Immature natural killer cell (primary cell): ENCODE results near the gene TSPAN16. TPM values are rescaled to one million over a fixed set of nuclear protein-coding genes. Genes with fewer than 3 reads are reported as not detected.
"Not testable (repeated sequence)": the region's sequence is repeated elsewhere in the genome, so short reads cannot be mapped to it uniquely, and the experiment has no call there.

ENCODE experiments used
- DNase-seq, 3 donors: peaks; one replicate each; pipeline ENCODE4 v3.0.0; 2022; ENCODE audit warnings: mixed read lengths in 1 of 3
- H3K27ac Mint-ChIP-seq, 6 donors: one replicate each; pipeline ENCODE4 v1.8.0; 2020; ENCODE audit warnings: mixed read lengths in 6 of 6, mild to moderate bottlenecking in 5 of 6, inconsistent platforms in 4 of 6, moderate library complexity in 3 of 6
- H3K27me3 Mint-ChIP-seq, 3 donors: one replicate each; pipeline ENCODE4 v1.8.0; 2020 to 2021; ENCODE audit warnings: low read depth in 3 of 3, mild to moderate bottlenecking in 3 of 3, mixed read lengths in 3 of 3, moderate library complexity in 3 of 3, inconsistent platforms in 1 of 3
- H3K36me3 Mint-ChIP-seq, 3 donors: one replicate each; pipeline ENCODE4 v1.8.0; 2020; ENCODE audit warnings: mixed read lengths in 3 of 3, inconsistent platforms in 2 of 3, mild to moderate bottlenecking in 2 of 3
- H3K4me1 Mint-ChIP-seq, 2 donors: one replicate each; pipeline ENCODE4 v1.8.0; 2020; ENCODE audit warnings: inconsistent platforms in 2 of 2, mild to moderate bottlenecking in 2 of 2, mixed read lengths in 2 of 2, moderate library complexity in 1 of 2
- H3K4me3 Mint-ChIP-seq, 5 donors: one replicate each; pipeline ENCODE4 v1.8.0; 2020; ENCODE audit warnings: mild to moderate bottlenecking in 5 of 5, mixed read lengths in 5 of 5, inconsistent platforms in 3 of 5, moderate library complexity in 3 of 5
- H3K9me3 Mint-ChIP-seq, 6 donors: one replicate each; pipeline ENCODE4 v1.8.0; 2020; ENCODE audit warnings: mild to moderate bottlenecking in 6 of 6, mixed read lengths in 6 of 6, inconsistent platforms in 4 of 6, moderate library complexity in 3 of 6
- polyA plus RNA-seq, 3 donors: library from polyadenylated mRNA; unstranded; fragments of 300-500 nt; fragmentation: Illumina TruSeq; gene quantifications; one replicate each; pipeline ENCODE4 v1.2.3, GENCODE V29; 2021

Gene TSPAN16
- polyA plus RNA-seq, 3 donors from 2014 or later, result not detected

GRCh38 chr19:11347546-11348039, 51.6 kb downstream of the TSPAN16 start:
- Mint-ChIP-seq H3K27ac (peak overlapping the region; percentile 11 to 98 (median 92)), H3K4me1 (peaks cover 28% of the 10 kb centered on the region in 2 donors), H3K4me3 (peak overlapping the region; percentile 98 to 99 (median 98)), H3K27me3 (peaks cover 6 to 8% (median 6%) of the 10 kb centered on the region in 3 donors), H3K9me3 (peaks cover 0 to 6% (median 0%) of the 10 kb centered on the region in 6 donors), H3K36me3 (peaks cover 7 to 9% (median 9%) of the 10 kb centered on the region in 3 donors)
- no peak for DNase-seq

- no peak overlapping the region for H3K27ac Mint-ChIP-seq
- H3K4me3 Mint-ChIP-seq, result no peak overlapping the region
- peaks cover 0 to 6% (median 0%) of the 10 kb centered on the region in 6 donors for H3K9me3 Mint-ChIP-seq
- peaks cover 28 to 29% of the 10 kb centered on the region in 2 donors for H3K4me1 Mint-ChIP-seq
- H3K36me3 Mint-ChIP-seq, result peaks cover 7 to 9% (median 9%) of the 10 kb centered on the region in 3 donors
- peaks cover 6 to 8% (median 6%) of the 10 kb centered on the region in 3 donors for H3K27me3 Mint-ChIP-seq
- DNase-seq, result no peak
These were observed 53.2 kb downstream of the TSPAN16 start for GRCh38 chr19:11349171-11349570.

GRCh38 chr19:11354102-11354501, 58.1 kb downstream of the TSPAN16 start:
- not testable (repeated sequence) for H3K27me3 Mint-ChIP-seq, H3K36me3 Mint-ChIP-seq, H3K9me3 Mint-ChIP-seq, DNase-seq
- peaks cover 17 to 18% of the 10 kb centered on the region in 2 donors for H3K4me1 Mint-ChIP-seq
- peak overlapping the region in 4 of 6 donors; percentile 24 to 69 (median 42) for H3K27ac Mint-ChIP-seq
- peak overlapping the region in 4 of 5 donors; percentile 20 to 54 (median 42) for H3K4me3 Mint-ChIP-seq

GRCh38 chr19:11355160-11356073, 59.5 kb downstream of the TSPAN16 start, which contains the start of gene PLPPR2:
PLPPR2 (plus strand) TSS chr19:11355432; CDS start chr19:11357674, 2,242 bp downstream.
- Mint-ChIP-seq H3K36me3 (no peaks in the 10 kb centered on the region), H3K9me3 (no peaks in the 10 kb centered on the region), H3K4me3 (peak within 1 kb of the TSS; percentile 76 to 90 (median 87)), H3K27me3 (peaks cover 4 to 8% (median 5%) of the 10 kb centered on the region in 3 donors), H3K27ac (peak within 1 kb of the TSS; percentile 19 to 83 (median 72)), H3K4me1 (peaks cover 17 to 18% of the 10 kb centered on the region in 2 donors)
- DNase-seq, result peak; percentile 86 to 88 (median 88)

GRCh38 chr19:11356074-11356397, 60.1 kb downstream of the TSPAN16 start:
- H3K9me3 Mint-ChIP-seq, result no peaks in the 10 kb centered on the region
- H3K36me3 Mint-ChIP-seq, result no peaks in the 10 kb centered on the region

GRCh38 chr19:11356676-11357550, 61.0 kb downstream of the TSPAN16 start:
- Mint-ChIP-seq H3K27ac (peak overlapping the region in 2 of 6 donors; percentile 76 to 83), H3K4me1 (peaks cover 17 to 18% of the 10 kb centered on the region in 2 donors), H3K36me3 (no peaks in the 10 kb centered on the region), H3K9me3 (no peaks in the 10 kb centered on the region), H3K27me3 (peaks cover 4 to 10% (median 5%) of the 10 kb centered on the region in 3 donors), H3K4me3 (peak overlapping the region in 4 of 5 donors; percentile 76 to 87 (median 86))
- no peak for DNase-seq

More at GRCh38 chr19:11356074-11356397, 60.1 kb downstream of the TSPAN16 start:
- H3K27ac Mint-ChIP-seq, result peak overlapping the region in 5 of 6 donors; percentile 49 to 83 (median 76)
- no peak for DNase-seq
- H3K4me3 Mint-ChIP-seq, result peak overlapping the region; percentile 76 to 90 (median 87)
- peaks cover 17 to 18% of the 10 kb centered on the region in 2 donors for H3K4me1 Mint-ChIP-seq
- peaks cover 4 to 8% (median 5%) of the 10 kb centered on the region in 3 donors for H3K27me3 Mint-ChIP-seq

- Mint-ChIP-seq H3K4me3 (no peak overlapping the region), H3K27ac (no peak overlapping the region), H3K27me3 (peaks cover 4 to 10% (median 5%) of the 10 kb centered on the region in 3 donors), H3K36me3 (no peaks in the 10 kb centered on the region), H3K9me3 (no peaks in the 10 kb centered on the region), H3K4me1 (peaks cover 14 to 16% of the 10 kb centered on the region in 2 donors)
- no peak for DNase-seq
These were observed 63.5 kb downstream of the TSPAN16 start for GRCh38 chr19:11359421-11359820.

- H3K9me3 Mint-ChIP-seq, result no peaks in the 10 kb centered on the region
- no peaks in the 10 kb centered on the region for H3K36me3 Mint-ChIP-seq
- no peak overlapping the region for H3K27ac Mint-ChIP-seq
- DNase-seq, result no peak
- H3K27me3 Mint-ChIP-seq, result peaks cover 0 to 4% (median 2%) of the 10 kb centered on the region in 3 donors
- H3K4me1 Mint-ChIP-seq, result peaks cover 4 to 6% of the 10 kb centered on the region in 2 donors
- no peak overlapping the region for H3K4me3 Mint-ChIP-seq
These were observed 65.2 kb downstream of the TSPAN16 start for GRCh38 chr19:11361037-11361770.

GRCh38 chr19:11361771-11362731, 66.1 kb downstream of the TSPAN16 start:
- peak overlapping the region in 1 of 6 donors; percentile 46 for H3K27ac Mint-ChIP-seq
- H3K9me3 Mint-ChIP-seq, result no peaks in the 10 kb centered on the region
- H3K4me3 Mint-ChIP-seq, result no peak overlapping the region
- no peaks in the 10 kb centered on the region for H3K4me1 Mint-ChIP-seq
- no peaks in the 10 kb centered on the region for H3K36me3 Mint-ChIP-seq
- peaks cover 0 to 2% (median 0%) of the 10 kb centered on the region in 3 donors for H3K27me3 Mint-ChIP-seq
- no peak for DNase-seq

- Mint-ChIP-seq H3K27me3 (peaks cover 0 to 4% (median 2%) of the 10 kb centered on the region in 3 donors), H3K4me1 (no peaks in the 10 kb centered on the region), H3K36me3 (peaks cover 0 to 3% (median 0%) of the 10 kb centered on the region in 3 donors), H3K4me3 (no peak overlapping the region), H3K27ac (no peak overlapping the region), H3K9me3 (no peaks in the 10 kb centered on the region)
- DNase-seq, result no peak
These were observed 67.9 kb downstream of the TSPAN16 start for GRCh38 chr19:11363881-11364280.

GRCh38 chr19:11364296-11364904, 68.4 kb downstream of the TSPAN16 start:
- H3K27me3 Mint-ChIP-seq, result peaks cover 0 to 4% (median 2%) of the 10 kb centered on the region in 3 donors
- no peak for DNase-seq
- no peak overlapping the region for H3K4me3 Mint-ChIP-seq
- peaks cover 3% of the 10 kb centered on the region in 3 donors for H3K36me3 Mint-ChIP-seq
- no peaks in the 10 kb centered on the region for H3K4me1 Mint-ChIP-seq
- no peaks in the 10 kb centered on the region for H3K9me3 Mint-ChIP-seq
- no peak overlapping the region for H3K27ac Mint-ChIP-seq
